Suppressor macrophage (primary cell): Measurements from ENCODE around the gene MED13L.
A peak's percentile ranks its signal among the peaks of the same experiment; 100 is the strongest.

Experiments used
- DNase-seq, 4 experiments: peaks; one replicate each; pipeline ENCODE4 v3.0.0-alpha.2; 2020 to 2022

MED13L gene

GRCh38 chr12:116276652-116277466, 634 bp downstream of the MED13L start:
- DNase-seq, result peak; percentile 57 to 80 (median 70)

- no peak for DNase-seq
Measured at GRCh38 chr12:116274551-116275375, 2.7 kb downstream of the MED13L start.

- no peak for DNase-seq
Measured at GRCh38 chr12:116273813-116274550, 3.5 kb downstream of the MED13L start.

GRCh38 chr12:116267948-116268347, 9.5 kb downstream of the MED13L start:
- no peak for DNase-seq

GRCh38 chr12:116266631-116267349, 10.7 kb downstream of the MED13L start:
- DNase-seq, result peak in 2 of 4 experiments; percentile 45 to 48

- peak in 3 of 4 experiments; percentile 9 to 30 (median 27) for DNase-seq
Measured at GRCh38 chr12:116266168-116266601, 11.3 kb downstream of the MED13L start.

- DNase-seq, result peak in 2 of 4 experiments; percentile 50 to 51
Measured at GRCh38 chr12:116265351-116266147, 11.9 kb downstream of the MED13L start.

GRCh38 chr12:116264525-116265070, 12.9 kb downstream of the MED13L start:
- no peak for DNase-seq

GRCh38 chr12:116263844-116264243, 13.6 kb downstream of the MED13L start:
- DNase-seq, result peak in 2 of 4 experiments; percentile 51 to 56

- no peak for DNase-seq
Measured at GRCh38 chr12:116263431-116263830, 14.1 kb downstream of the MED13L start.

- DNase-seq, result no peak
Measured at GRCh38 chr12:116262741-116263140, 14.8 kb downstream of the MED13L start.

- no peak for DNase-seq
Measured at GRCh38 chr12:116261525-116262100, 15.9 kb downstream of the MED13L start.

- DNase-seq, result no peak
Measured at GRCh38 chr12:116259800-116260577, 17.5 kb downstream of the MED13L start.

- no peak for DNase-seq
Measured at GRCh38 chr12:116257826-116258225, 19.7 kb downstream of the MED13L start.

GRCh38 chr12:116257215-116257614, 20.3 kb downstream of the MED13L start:
- DNase-seq, result no peak

GRCh38 chr12:116249938-116250337, 27.6 kb downstream of the MED13L start:
- DNase-seq, result no peak

GRCh38 chr12:116248930-116249329, 28.6 kb downstream of the MED13L start:
- no peak for DNase-seq

GRCh38 chr12:116248433-116248832, 29.1 kb downstream of the MED13L start:
- no peak for DNase-seq

- no peak for DNase-seq
Measured at GRCh38 chr12:116247377-116247776, 30.1 kb downstream of the MED13L start.
